GM18909 (cell line): ENCODE results near the gene NFYA.
"Not testable (repeated sequence)": the region's sequence is repeated elsewhere in the genome, so short reads cannot be mapped to it uniquely, and the experiment has no call there.

Source experiments
- ATAC-seq: cut with Tn5 transposase; IDR thresholded peaks from one replicate; pipeline ENCODE4 v1.9.1; 2021; ENCODE audit warnings: mild to moderate bottlenecking; ENCODE audit not compliant: unreplicated experiment, poor library complexity

The NFYA gene

GRCh38 chr6:41100871-41101287 is 28.1 kb downstream of the NFYA start:
- ATAC-seq, result no peak

- no peak for ATAC-seq
Observed at GRCh38 chr6:41103847-41104246, 31.1 kb downstream of the NFYA start.

- no peak for ATAC-seq
Observed at GRCh38 chr6:41111017-41111416, 38.2 kb downstream of the NFYA start.

- not testable (repeated sequence) for ATAC-seq
Observed at GRCh38 chr6:41115027-41115426, 42.3 kb downstream of the NFYA start.

GRCh38 chr6:41119508-41119907 is 46.7 kb downstream of the NFYA start:
- ATAC-seq, result no peak

GRCh38 chr6:41120058-41120457 is 47.3 kb downstream of the NFYA start:
- ATAC-seq, result no peak

- no peak for ATAC-seq
Observed at GRCh38 chr6:41122373-41122772, 49.6 kb downstream of the NFYA start.

- ATAC-seq, result no peak
Observed at GRCh38 chr6:41122918-41123317, 50.1 kb downstream of the NFYA start.

- ATAC-seq, result no peak
Observed at GRCh38 chr6:41125282-41125681, 52.5 kb downstream of the NFYA start.

- no peak for ATAC-seq
Observed at GRCh38 chr6:41132254-41132653, 59.5 kb downstream of the NFYA start.

- no peak for ATAC-seq
Observed at GRCh38 chr6:41135062-41135832, 62.5 kb downstream of the NFYA start.

GRCh38 chr6:41136911-41137310 is 64.1 kb downstream of the NFYA start:
- ATAC-seq, result no peak

- no peak for ATAC-seq
Observed at GRCh38 chr6:41147917-41148316, 75.1 kb downstream of the NFYA start.
